ENCODE data around the gene NYAP2.

The NYAP2 gene

GRCh38 chr2:225650041-225650440 is 250.5 kb downstream of the NYAP2 start:
- H3K4me3 ChIP-seq (ENCODE audit: control insufficient read depth, low read depth, low read length) = no peak overlapping the region
- TF ChIP-seq CTCF (conservative IDR thresholded peaks at IDR 0.05; ENCODE audit: control insufficient read depth, insufficient read depth, low read depth, low read length) = no peak
- no peak for DNase-seq (ENCODE audit: low read depth)

- DNase-seq (ENCODE audit: low read depth) = peak; percentile 66
- peak; percentile 89 for TF ChIP-seq CTCF (conservative IDR thresholded peaks at IDR 0.05; ENCODE audit: control insufficient read depth, insufficient read depth, low read depth, low read length)
- no peak overlapping the region for H3K4me3 ChIP-seq (ENCODE audit: control insufficient read depth, low read depth, low read length)
These were observed 261.0 kb downstream of the NYAP2 start for GRCh38 chr2:225660262-225661131.

GRCh38 chr2:225662101-225662500 is 262.6 kb downstream of the NYAP2 start:
- no peak overlapping the region for H3K4me3 ChIP-seq (ENCODE audit: control insufficient read depth, low read depth, low read length)
- no peak for TF ChIP-seq CTCF (conservative IDR thresholded peaks at IDR 0.05; ENCODE audit: control insufficient read depth, insufficient read depth, low read depth, low read length)
- no peak for DNase-seq (ENCODE audit: low read depth)

- H3K4me3 ChIP-seq (ENCODE audit: control insufficient read depth, low read depth, low read length) = no peak overlapping the region
- DNase-seq (ENCODE audit: low read depth) = no peak
- TF ChIP-seq CTCF (conservative IDR thresholded peaks at IDR 0.05; ENCODE audit: control insufficient read depth, insufficient read depth, low read depth, low read length) = no peak
These were observed 267.9 kb downstream of the NYAP2 start for GRCh38 chr2:225667445-225667844.

GRCh38 chr2:225668606-225669266 is 269.2 kb downstream of the NYAP2 start:
- TF ChIP-seq CTCF (conservative IDR thresholded peaks at IDR 0.05; ENCODE audit: control insufficient read depth, insufficient read depth, low read depth, low read length) = peak; percentile 93
- DNase-seq (ENCODE audit: low read depth) = peak; percentile 83
- H3K4me3 ChIP-seq (ENCODE audit: control insufficient read depth, low read depth, low read length) = no peak overlapping the region

- peak; percentile 74 for DNase-seq (ENCODE audit: low read depth)
- no peak overlapping the region for H3K4me3 ChIP-seq (ENCODE audit: control insufficient read depth, low read depth, low read length)
- TF ChIP-seq CTCF (conservative IDR thresholded peaks at IDR 0.05; ENCODE audit: control insufficient read depth, insufficient read depth, low read depth, low read length) = peak; percentile 52
These were observed 270.8 kb downstream of the NYAP2 start for GRCh38 chr2:225670111-225670974.

All from fibroblast of mammary gland (primary cell).